Loucy (cell line): ENCODE results near the gene GDPD5.

ENCODE experiments used
- H2AFZ ChIP-seq: fragments of 200-600 bp; sonication (generic); 2 replicates; pipeline ENCODE4 v1.6.0; 2016; ENCODE audit warnings: antibody characterized with exemption, mild to moderate bottlenecking, low read length, moderate library complexity
- H3F3A ChIP-seq: fragments of 200-600 bp; 2 replicates; pipeline ENCODE4 v1.6.0; 2016; ENCODE audit warnings: antibody characterized with exemption, low read depth, mild to moderate bottlenecking
- H3K27me3 ChIP-seq: fragments of 200-600 bp; sonication (generic); 2 replicates; pipeline ENCODE4 v1.6.1; 2014; ENCODE audit warnings: low read length, mild to moderate bottlenecking; ENCODE audit not compliant: insufficient read depth, poor library complexity, severe bottlenecking
- H3K36me3 ChIP-seq: fragments of 200-600 bp; sonication (generic); 2 replicates; pipeline ENCODE4 v1.6.1; 2016; ENCODE audit warnings: low read length; ENCODE audit not compliant: insufficient read depth
- H3K4me1 ChIP-seq: fragments of 200-600 bp; sonication (generic); 2 replicates; pipeline ENCODE4 v1.5.1; 2014; ENCODE audit warnings: low read length, mild to moderate bottlenecking; ENCODE audit not compliant: insufficient read depth, poor library complexity, severe bottlenecking
- H3K4me2 ChIP-seq: fragments of 200-600 bp; sonication (generic); 2 replicates; pipeline ENCODE4 v1.6.0; 2014; ENCODE audit warnings: antibody characterized with exemption, low read length, low read depth, mild to moderate bottlenecking; ENCODE audit not compliant: poor library complexity, severe bottlenecking
- H3K4me3 ChIP-seq: fragments of 200-600 bp; sonication (generic); 2 replicates; pipeline ENCODE4 v1.5.1; 2014; ENCODE audit warnings: low read length, mild to moderate bottlenecking, mixed read lengths; ENCODE audit not compliant: poor library complexity, severe bottlenecking
- H3K79me2 ChIP-seq: fragments of 200-600 bp; sonication (generic); 2 replicates; pipeline ENCODE4 v1.6.1; 2014; ENCODE audit warnings: low read length; ENCODE audit not compliant: insufficient read depth
- H3K9ac ChIP-seq: fragments of 200-600 bp; sonication (generic); 2 replicates; pipeline ENCODE4 v1.6.0; 2014; ENCODE audit warnings: mild to moderate bottlenecking, low read depth, low read length, moderate library complexity; ENCODE audit not compliant: poor library complexity, severe bottlenecking
- H3K9me2 ChIP-seq: fragments of 200-600 bp; sonication (generic); replicated peaks from 2 replicates; pipeline ENCODE4 v1.6.1; 2016; ENCODE audit warnings: low read depth, low read length, mixed read lengths
- H3K9me3 ChIP-seq: fragments of 200-600 bp; sonication (generic); 2 replicates; pipeline ENCODE4 v1.6.1; 2014; ENCODE audit warnings: mild to moderate bottlenecking, antibody characterized with exemption, low read length, low read depth; ENCODE audit not compliant: insufficient read depth
- H4K20me1 ChIP-seq: fragments of 200-600 bp; sonication (generic); 2 replicates; pipeline ENCODE4 v1.6.0; 2014; ENCODE audit warnings: antibody characterized with exemption, low read length, mild to moderate bottlenecking; ENCODE audit not compliant: insufficient read depth, poor library complexity, severe bottlenecking
- CTCF ChIP-seq: fragments of 200-600 bp; sonication (generic); conservative IDR thresholded peaks from 2 replicates; pipeline ENCODE4 v1.5.1; 2014; ENCODE audit warnings: mild to moderate bottlenecking, antibody characterized with exemption, low read length
- EZH2phosphoT487 ChIP-seq: fragments of 200-600 bp; IDR thresholded peaks from 2 replicates; pipeline ENCODE4 v1.6.1; 2018; ENCODE audit warnings: antibody characterized with exemption, mild to moderate bottlenecking, moderate library complexity, borderline replicate concordance

GDPD5 gene

GRCh38 chr11:75493626-75494025, 32.1 kb downstream of the GDPD5 start:
- no peaks in the 10 kb centered on the region for H4K20me1 ChIP-seq
- no peak overlapping the region for H3K4me3 ChIP-seq
- H3K9me2 ChIP-seq, result no peaks in the 10 kb centered on the region
- H3K9me3 ChIP-seq, result no peaks in the 10 kb centered on the region
- H3K4me2 ChIP-seq, result no peak overlapping the region
- no peaks in the 10 kb centered on the region for H3F3A ChIP-seq
- H3K27me3 ChIP-seq, result no peaks in the 10 kb centered on the region
- no peaks in the 10 kb centered on the region for H3K36me3 ChIP-seq
- H3K4me1 ChIP-seq, result peaks cover 20% of the 10 kb centered on the region
- H2AFZ ChIP-seq, result no peak overlapping the region
- TF ChIP-seq EZH2phosphoT487, result no peak
- TF ChIP-seq CTCF, result no peak
- no peaks in the 10 kb centered on the region for H3K79me2 ChIP-seq
- H3K9ac ChIP-seq, result no peak overlapping the region

GRCh38 chr11:75492181-75492820, 33.4 kb downstream of the GDPD5 start:
- Histone ChIP-seq H3K9ac (no peak overlapping the region), H3K36me3 (no peaks in the 10 kb centered on the region), H3K4me1 (peaks cover 20% of the 10 kb centered on the region), H3K4me3 (peak overlapping the region; percentile 33), H3K79me2 (no peaks in the 10 kb centered on the region), H3K9me3 (no peaks in the 10 kb centered on the region), H3K4me2 (peak overlapping the region; percentile 54), H3K27me3 (no peaks in the 10 kb centered on the region), H2AFZ (peak overlapping the region; percentile 83), H3F3A (no peaks in the 10 kb centered on the region), H4K20me1 (no peaks in the 10 kb centered on the region), H3K9me2 (no peaks in the 10 kb centered on the region)
- TF ChIP-seq CTCF, result no peak
- TF ChIP-seq EZH2phosphoT487, result no peak

GRCh38 chr11:75491465-75491864, 34.3 kb downstream of the GDPD5 start:
- Histone ChIP-seq H3F3A (no peaks in the 10 kb centered on the region), H3K4me3 (peak overlapping the region; percentile 33), H3K4me2 (peak overlapping the region; percentile 54)

More at GRCh38 chr11:75491465-75491864, 34.3 kb downstream of the GDPD5 start:
- Histone ChIP-seq H3K36me3 (no peaks in the 10 kb centered on the region), H2AFZ (0 out of 2 replicates have a peak overlapping the region, but pooled peaks have one; percentile 83), H3K27me3 (no peaks in the 10 kb centered on the region), H3K9me3 (no peaks in the 10 kb centered on the region), H4K20me1 (no peaks in the 10 kb centered on the region), H3K9ac (no peak overlapping the region), H3K9me2 (no peaks in the 10 kb centered on the region), H3K79me2 (no peaks in the 10 kb centered on the region), H3K4me1 (peaks cover 20% of the 10 kb centered on the region)
- TF ChIP-seq EZH2phosphoT487 (no peak), CTCF (no peak)
